Endothelial cell of umbilical vein (primary cell): ENCODE results near the gene LRRC31. TPM values are rescaled to one million over a fixed set of nuclear protein-coding genes. Genes with fewer than 3 reads are reported as not detected.
A peak's percentile ranks its signal among the peaks of the same experiment; 100 is the strongest.

Experiments used
- BruUV-seq: library from RNA; stranded (reverse); fragments of 400-500 nt; replicated peaks from 2 replicates; lab custom pipeline; 2021; lab: Mats Ljungman, UMichigan
- CTCF ChIA-PET: fragments of 300-600, 350-600 bp; sonication (Branson Sonifier 250); formaldehyde crosslinking; loops from one replicate; lab custom pipeline; 2021; ENCODE audit warnings: antibody characterized with exemption, inconsistent platforms; lab: Charles Lee
- POLR2A ChIA-PET: fragments of 300-600, 350-600 bp; sonication (Branson Sonifier 250); formaldehyde crosslinking; loops from one replicate; lab custom pipeline; 2021; ENCODE audit warnings: antibody characterized with exemption, inconsistent platforms; lab: Charles Lee
- DNase-seq: peaks from one replicate; pipeline ENCODE4 v3.0.0-alpha.2; 2011; ENCODE audit warnings: low read depth, low spot score
- FAIRE-seq: peaks from 2 replicates; lab custom pipeline; 2011; peaks lifted over from hg19 to GRCh38; lab: Jason Lieb, UNC
- H2AFZ ChIP-seq: 2 replicates; pipeline ENCODE4 v1.6.0; 2012; ENCODE audit warnings: low read depth, low read length, control low read depth, inconsistent platforms
- H3K27ac ChIP-seq: 2 replicates; pipeline ENCODE4 v1.5.1; 2011; ENCODE audit warnings: low read depth, mild to moderate bottlenecking, control low read depth, low read length, moderate library complexity; ENCODE audit not compliant: insufficient read depth
- H3K27me3 ChIP-seq, 2 experiments: 2 replicates each; pipeline versions ENCODE4 v1.6.0 to v1.6.1; 2011; ENCODE audit warnings: low read length in 2 of 2, mixed read lengths in 1 of 2; ENCODE audit not compliant: control insufficient read depth in 2 of 2, insufficient read depth in 2 of 2
- H3K36me3 ChIP-seq, 2 experiments: 2 replicates in 1 of 2; 3 replicates in 1 of 2; pipeline ENCODE4 v1.5.1; 2011; ENCODE audit warnings: low read length in 2 of 2, mild to moderate bottlenecking in 1 of 2, moderate library complexity in 1 of 2; ENCODE audit not compliant: control insufficient read depth in 2 of 2, insufficient read depth in 2 of 2; ENCODE audit errors: extremely low read depth in 1 of 2
- H3K4me1 ChIP-seq: 3 replicates; pipeline ENCODE4 v1.5.1; 2011; ENCODE audit warnings: mild to moderate bottlenecking, low read length; ENCODE audit not compliant: control insufficient read depth, insufficient read depth; ENCODE audit errors: extremely low read depth
- H3K4me2 ChIP-seq: 2 replicates; pipeline ENCODE4 v1.6.1; 2011; ENCODE audit warnings: low read length, control low read depth, mixed read lengths; ENCODE audit not compliant: insufficient read depth
- H3K4me3 ChIP-seq, 3 experiments: fragments of 200-600 bp in 1 of 3; sonication (generic), shearing (Covaris generic) in 1 of 3; replicated peaks in 1 of 3; 2 replicates each; pipeline ENCODE4 v1.5.1; 2011 to 2016; ENCODE audit warnings: control low read depth in 3 of 3, low read length in 3 of 3, mild to moderate bottlenecking in 2 of 3, inconsistent platforms in 1 of 3, low read depth in 1 of 3, moderate library complexity in 1 of 3; ENCODE audit not compliant: insufficient read depth in 1 of 3
- H3K79me2 ChIP-seq: 2 replicates; pipeline ENCODE4 v1.6.0; 2012; ENCODE audit warnings: low read length, inconsistent platforms; ENCODE audit not compliant: control insufficient read depth, insufficient read depth
- H3K9ac ChIP-seq: replicated peaks from 2 replicates; pipeline ENCODE3; 2011; ENCODE audit warnings: low read length, control low read depth; ENCODE audit not compliant: insufficient read depth; ENCODE audit errors: extremely low read depth
- H3K9me1 ChIP-seq: replicated peaks from 3 replicates; pipeline ENCODE4 v1.6.0; 2011; ENCODE audit warnings: mild to moderate bottlenecking, low read length; ENCODE audit not compliant: control insufficient read depth, insufficient read depth; ENCODE audit errors: extremely low read depth
- H3K9me3 ChIP-seq: replicated peaks from 2 replicates; pipeline ENCODE4 v1.5.1; 2012; ENCODE audit warnings: low read length, inconsistent platforms; ENCODE audit not compliant: control insufficient read depth, insufficient read depth
- H4K20me1 ChIP-seq: replicated peaks from 2 replicates; pipeline ENCODE3; 2011; ENCODE audit warnings: mild to moderate bottlenecking, low read length; ENCODE audit not compliant: control insufficient read depth, insufficient read depth; ENCODE audit errors: extremely low read depth
- EZH2 ChIP-seq: IDR thresholded peaks from 2 replicates; pipeline ENCODE4 v1.6.1; 2012; ENCODE audit warnings: borderline replicate concordance, low read depth, mild to moderate bottlenecking, moderate library complexity, low read length, inconsistent platforms; ENCODE audit not compliant: severe bottlenecking
- FOS ChIP-seq: IDR thresholded peaks from 2 replicates; pipeline ENCODE4 v1.6.1; 2011; ENCODE audit warnings: mild to moderate bottlenecking, low read length, moderate library complexity, borderline replicate concordance; ENCODE audit not compliant: insufficient read depth
- GATA2 ChIP-seq: IDR thresholded peaks from 2 replicates; pipeline ENCODE4 v1.7.0; 2011; ENCODE audit warnings: low read depth, mild to moderate bottlenecking, moderate library complexity, mixed read lengths, low read length; ENCODE audit not compliant: insufficient read length, insufficient read depth
- JUN ChIP-seq: IDR thresholded peaks from 2 replicates; pipeline ENCODE4 v1.6.1; 2011; ENCODE audit warnings: borderline replicate concordance, low read depth; ENCODE audit not compliant: insufficient read length, insufficient read depth
- MAX ChIP-seq: IDR thresholded peaks from 2 replicates; pipeline ENCODE4 v1.6.1; 2011; ENCODE audit not compliant: insufficient read depth, insufficient read length
- MYC ChIP-seq: IDR thresholded peaks from one replicate; pipeline ENCODE4 v1.6.1; 2011; ENCODE audit warnings: mild to moderate bottlenecking, low read depth, low read length
- POLR2A ChIP-seq: IDR thresholded peaks from 2 replicates; pipeline ENCODE4 v1.6.1; 2012; ENCODE audit warnings: low read depth, mild to moderate bottlenecking, control low read depth, low read length
- dilution Hi-C: fragments of 300-500 bp; cut with MboI; formaldehyde crosslinking; loops from one replicate; pipeline ENCODE4 v1.15.0; 2019; ENCODE audit warnings: low sequenced_read_pairs; ENCODE audit not compliant: extremely low pct_ligation_motif_present
- intact Hi-C: fragments of 100-400 bp; cut with micrococcal nuclease; formaldehyde crosslinking; loops from one replicate; pipeline ENCODE4 v1.10.0; 2022
- polyA plus RNA-seq, 4 experiments: library from polyadenylated mRNA; depleted of rRNA in 3 of 4; stranded (reverse) in 3 of 4; unstranded in 1 of 4; fragments of >200 nt; gene quantifications; 2 replicates each; pipeline versions ENCODE4 v1.2.1 to v1.2.3, GENCODE V29; 2011 to 2012; ENCODE audit warnings: missing spikeins in 1 of 4
- total RNA-seq: library from RNA; stranded (reverse); gene quantifications from 2 replicates; pipeline ENCODE4 v1.2.3, GENCODE V29; 2021
- TF ChIP-seq, protein P1 (sequence below), 2 donors: IDR thresholded peaks; 1 replicate in 1 of 2; 2 replicates in 1 of 2; pipeline ENCODE4 v1.5.1; 2011; ENCODE audit warnings: low read length in 2 of 2, mild to moderate bottlenecking in 2 of 2, moderate library complexity in 2 of 2, control low read depth in 1 of 2, inconsistent platforms in 1 of 2, low read depth in 1 of 2; ENCODE audit not compliant: insufficient read depth in 1 of 2; ENCODE audit errors: extremely low read depth in 1 of 2

LRRC31 gene
- total and polyA plus RNA-seq, 2 donors (not counting 3 experiments of a cell fraction or from before 2014, with no cell fraction given): not detected

DNA sequence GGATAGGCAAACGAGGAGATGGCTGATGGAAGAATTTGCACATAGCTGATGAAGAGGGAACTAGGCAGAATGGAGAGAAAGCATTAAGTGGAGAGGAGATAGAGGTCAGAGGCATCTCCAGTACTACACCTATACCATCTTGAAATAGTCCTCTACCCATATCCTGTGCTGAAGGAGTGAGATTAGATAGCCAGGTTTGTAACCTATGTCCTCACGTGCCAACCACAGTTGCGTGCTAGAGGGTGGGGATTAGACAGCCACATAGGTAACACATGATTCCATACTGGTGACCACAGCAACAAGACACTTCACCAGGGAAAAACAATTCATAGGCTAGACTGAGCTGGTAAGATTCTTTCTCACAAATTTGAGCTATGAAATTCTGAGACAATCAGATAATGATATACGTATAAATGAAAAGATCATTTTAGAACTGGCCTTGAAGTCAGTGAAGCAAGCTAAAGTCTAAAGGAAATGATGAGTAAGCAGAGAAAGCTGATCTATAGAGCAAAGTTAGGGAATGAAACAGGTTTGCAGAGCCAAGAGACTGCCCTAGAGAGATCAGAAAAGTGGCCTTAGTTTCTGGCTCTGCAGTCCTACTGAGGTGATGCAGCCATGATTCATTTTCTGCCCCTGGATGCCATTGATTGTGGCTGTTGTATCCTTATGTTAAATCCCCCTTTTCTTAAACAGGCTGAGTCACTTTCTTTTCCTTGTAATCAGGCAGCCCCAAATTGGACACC, 78.9 kb downstream of the LRRC31 start:
- H3K9ac ChIP-seq: no peak overlapping the region
- H3K9me1 ChIP-seq: no peaks in the 10 kb centered on the region
- H3K4me3 ChIP-seq: no peak overlapping the region
- H3K27ac ChIP-seq: no peak overlapping the region
- no peak for FAIRE-seq
- intact Hi-C loops (no loop called here), dilution Hi-C loops (no loop called here)
- ChIA-PET POLR2A (interaction anchor here (0.6 kb wide), 1 partner anchor 299 kb away, joined by 6 read pairs; no protein-coding TSS in a partner anchor), CTCF (no interaction called here)
- BruUV-seq: no TSS peak
- H3K4me2 ChIP-seq: no peak overlapping the region
- peaks cover 5 to 9% of the 10 kb centered on the region in 2 experiments for H3K36me3 ChIP-seq
- no peaks in the 10 kb centered on the region for H3K27me3 ChIP-seq
- H3K79me2 ChIP-seq: no peaks in the 10 kb centered on the region
- H3K9me3 ChIP-seq: no peaks in the 10 kb centered on the region
- H2AFZ ChIP-seq: no peak overlapping the region
- no peaks in the 10 kb centered on the region for H3K4me1 ChIP-seq
- DNase-seq: no peak
- TF ChIP-seq FOS (no peak), MAX (no peak), POLR2A (peak; percentile 26), EZH2 (no peak), JUN (no peak), MYC (no peak), GATA2 (no peak)
- TF ChIP-seq, protein P1, sequence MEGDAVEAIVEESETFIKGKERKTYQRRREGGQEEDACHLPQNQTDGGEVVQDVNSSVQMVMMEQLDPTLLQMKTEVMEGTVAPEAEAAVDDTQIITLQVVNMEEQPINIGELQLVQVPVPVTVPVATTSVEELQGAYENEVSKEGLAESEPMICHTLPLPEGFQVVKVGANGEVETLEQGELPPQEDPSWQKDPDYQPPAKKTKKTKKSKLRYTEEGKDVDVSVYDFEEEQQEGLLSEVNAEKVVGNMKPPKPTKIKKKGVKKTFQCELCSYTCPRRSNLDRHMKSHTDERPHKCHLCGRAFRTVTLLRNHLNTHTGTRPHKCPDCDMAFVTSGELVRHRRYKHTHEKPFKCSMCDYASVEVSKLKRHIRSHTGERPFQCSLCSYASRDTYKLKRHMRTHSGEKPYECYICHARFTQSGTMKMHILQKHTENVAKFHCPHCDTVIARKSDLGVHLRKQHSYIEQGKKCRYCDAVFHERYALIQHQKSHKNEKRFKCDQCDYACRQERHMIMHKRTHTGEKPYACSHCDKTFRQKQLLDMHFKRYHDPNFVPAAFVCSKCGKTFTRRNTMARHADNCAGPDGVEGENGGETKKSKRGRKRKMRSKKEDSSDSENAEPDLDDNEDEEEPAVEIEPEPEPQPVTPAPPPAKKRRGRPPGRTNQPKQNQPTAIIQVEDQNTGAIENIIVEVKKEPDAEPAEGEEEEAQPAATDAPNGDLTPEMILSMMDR (IDR thresholded peaks at IDR 0.05; ENCODE audit: extremely low read depth in 1 of 2, insufficient read depth in 1 of 2, low read depth in 1 of 2, low read length in 2 of 2): no peak
- H4K20me1 ChIP-seq: no peaks in the 10 kb centered on the region
